NCI-H1417 (cell line): ENCODE results near the gene TXNDC11.

ENCODE experiments used
- DNase-seq, 3 experiments: peaks; one replicate each; lab custom pipeline; 2025; lab: John Stamatoyannopoulos, UW

Gene TXNDC11

GRCh38 chr16:11658896-11659708 lies 83.6 kb downstream of the TXNDC11 start:
- DNase-seq = no peak

GRCh38 chr16:11657556-11657955 lies 85.1 kb downstream of the TXNDC11 start:
- no peak for DNase-seq

GRCh38 chr16:11655655-11656054 lies 87.0 kb downstream of the TXNDC11 start:
- no peak for DNase-seq

- no peak for DNase-seq
Observed at GRCh38 chr16:11651796-11652195, 90.9 kb downstream of the TXNDC11 start.

GRCh38 chr16:11650641-11651591 lies 91.7 kb downstream of the TXNDC11 start:
- DNase-seq = no peak

GRCh38 chr16:11649276-11649675 lies 93.4 kb downstream of the TXNDC11 start:
- no peak for DNase-seq

- DNase-seq = peak in 1 of 3 experiments; percentile 5
Observed at GRCh38 chr16:11642765-11643116, 99.9 kb downstream of the TXNDC11 start.

- DNase-seq = peak; percentile 39 to 65 (median 60)
Observed at GRCh38 chr16:11640987-11641817, 101.5 kb downstream of the TXNDC11 start.

GRCh38 chr16:11639925-11640899 lies 102.4 kb downstream of the TXNDC11 start:
- peak in 1 of 3 experiments; percentile 51 for DNase-seq

- no peak for DNase-seq
Observed at GRCh38 chr16:11639008-11639562, 103.6 kb downstream of the TXNDC11 start.

GRCh38 chr16:11638140-11638539 lies 104.5 kb downstream of the TXNDC11 start:
- DNase-seq = no peak

GRCh38 chr16:11637320-11637719 lies 105.3 kb downstream of the TXNDC11 start:
- peak in 1 of 3 experiments; percentile 17 for DNase-seq

GRCh38 chr16:11636172-11636721 lies 106.4 kb downstream of the TXNDC11 start:
- peak; percentile 34 to 79 (median 71) for DNase-seq

GRCh38 chr16:11635679-11636171 lies 106.9 kb downstream of the TXNDC11 start:
- DNase-seq = no peak

GRCh38 chr16:11635113-11635652 lies 107.5 kb downstream of the TXNDC11 start:
- no peak for DNase-seq

- DNase-seq = no peak
Observed at GRCh38 chr16:11634312-11634711, 108.3 kb downstream of the TXNDC11 start.

- DNase-seq = no peak
Observed at GRCh38 chr16:11633113-11633512, 109.5 kb downstream of the TXNDC11 start.

- no peak for DNase-seq
Observed at GRCh38 chr16:11632455-11632939, 110.2 kb downstream of the TXNDC11 start.

GRCh38 chr16:11631214-11631613 lies 111.4 kb downstream of the TXNDC11 start:
- no peak for DNase-seq

- no peak for DNase-seq
Observed at GRCh38 chr16:11630768-11631056, 111.9 kb downstream of the TXNDC11 start.
